Pericardium fibroblast (primary cell): ENCODE measurements around the gene TSPAN16. TPM values are rescaled to one million over a fixed set of nuclear protein-coding genes. Genes with fewer than 3 reads are reported as not detected.

Experiments used
- total RNA-seq: library from RNA; depleted of rRNA; stranded (reverse); fragments of >200 nt; gene quantifications from 2 replicates; pipeline ENCODE4 v1.2.3, GENCODE V29; 2015

The TSPAN16 gene, protein sequence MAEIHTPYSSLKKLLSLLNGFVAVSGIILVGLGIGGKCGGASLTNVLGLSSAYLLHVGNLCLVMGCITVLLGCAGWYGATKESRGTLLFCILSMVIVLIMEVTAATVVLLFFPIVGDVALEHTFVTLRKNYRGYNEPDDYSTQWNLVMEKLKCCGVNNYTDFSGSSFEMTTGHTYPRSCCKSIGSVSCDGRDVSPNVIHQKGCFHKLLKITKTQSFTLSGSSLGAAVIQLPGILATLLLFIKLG
- total RNA-seq = not detected in 2 replicates

DNA sequence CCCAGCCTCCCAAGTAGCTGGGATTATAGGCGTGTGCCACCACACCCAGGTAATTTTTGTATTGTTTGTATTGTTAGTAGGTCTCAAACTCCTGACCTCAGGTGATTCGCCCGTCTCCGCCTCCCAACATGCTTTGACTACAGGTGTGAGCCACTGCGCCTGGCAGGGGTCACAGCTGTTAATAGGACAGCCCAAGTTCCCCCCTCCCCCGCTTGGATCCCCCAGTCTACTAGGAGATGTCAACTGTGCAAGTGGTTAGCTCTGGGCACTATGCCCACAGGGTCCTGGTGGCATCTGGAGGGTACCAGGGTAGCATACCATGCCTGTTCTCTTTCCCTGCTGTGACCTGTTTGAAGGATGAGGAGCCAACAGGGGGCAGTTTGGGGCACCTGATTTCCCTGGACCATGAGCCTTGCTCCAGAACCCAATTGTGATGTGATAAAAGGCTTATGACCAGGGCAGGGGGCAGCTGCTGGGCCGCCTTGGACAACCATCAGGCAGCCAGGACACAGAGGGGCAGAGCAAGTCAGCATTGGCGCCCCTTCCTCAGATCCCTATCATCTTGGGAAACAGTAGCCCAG is at the start of gene TSPAN16:
TSPAN16 (plus strand) TSS at position 496 of the 581 bp plus-strand sequence. CDS start 138 bp downstream, outside the sequence.

DNA sequence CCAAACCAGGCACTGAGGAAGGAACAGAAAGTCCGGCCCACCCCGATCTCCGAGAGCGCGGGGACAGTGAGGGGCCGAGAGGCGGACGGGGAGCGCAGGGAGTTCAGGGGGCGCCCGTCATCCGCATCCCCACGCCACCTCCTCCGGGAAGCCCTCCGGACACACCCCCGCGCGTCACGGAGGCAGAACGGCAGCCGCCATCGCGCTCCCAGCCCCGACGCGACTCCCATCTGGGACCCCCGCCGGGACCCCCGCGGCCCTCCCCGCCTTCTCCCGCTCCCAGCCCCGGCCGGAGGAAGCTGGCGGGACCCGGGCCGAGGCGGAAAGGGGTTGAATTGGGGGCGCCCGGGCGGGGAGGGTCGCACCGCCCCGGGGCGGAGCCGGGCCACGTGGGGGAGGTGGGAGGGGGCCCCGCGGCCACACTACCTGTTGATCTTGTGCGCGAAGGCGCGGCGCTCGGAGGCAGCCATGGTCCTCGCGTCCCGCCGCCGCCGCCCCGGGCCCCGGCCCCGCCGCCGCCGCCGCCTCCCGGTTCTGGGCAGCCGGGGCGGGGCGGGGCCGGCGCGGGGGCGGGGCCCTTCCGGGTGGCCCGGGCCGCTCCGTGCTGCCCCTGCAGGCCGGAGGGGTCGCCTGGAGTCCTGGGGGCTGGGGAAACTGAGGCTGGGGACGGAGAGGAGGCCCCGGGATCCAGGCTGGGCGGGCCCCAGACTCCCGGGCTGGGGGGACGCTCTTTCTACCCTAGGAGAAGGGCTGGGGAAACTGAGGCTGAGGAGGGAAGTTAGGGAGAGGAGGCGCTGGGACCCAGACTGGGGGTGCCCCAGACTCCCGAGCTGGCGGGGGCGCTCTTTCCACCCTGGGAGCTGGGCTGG is 33.8 kb upstream of the TSPAN16 start, which contains the start of gene DOCK6:
DOCK6 (minus strand) TSS at position 554 of the 869 bp plus-strand sequence; CDS start at position 470, 84 bp downstream.

DNA sequence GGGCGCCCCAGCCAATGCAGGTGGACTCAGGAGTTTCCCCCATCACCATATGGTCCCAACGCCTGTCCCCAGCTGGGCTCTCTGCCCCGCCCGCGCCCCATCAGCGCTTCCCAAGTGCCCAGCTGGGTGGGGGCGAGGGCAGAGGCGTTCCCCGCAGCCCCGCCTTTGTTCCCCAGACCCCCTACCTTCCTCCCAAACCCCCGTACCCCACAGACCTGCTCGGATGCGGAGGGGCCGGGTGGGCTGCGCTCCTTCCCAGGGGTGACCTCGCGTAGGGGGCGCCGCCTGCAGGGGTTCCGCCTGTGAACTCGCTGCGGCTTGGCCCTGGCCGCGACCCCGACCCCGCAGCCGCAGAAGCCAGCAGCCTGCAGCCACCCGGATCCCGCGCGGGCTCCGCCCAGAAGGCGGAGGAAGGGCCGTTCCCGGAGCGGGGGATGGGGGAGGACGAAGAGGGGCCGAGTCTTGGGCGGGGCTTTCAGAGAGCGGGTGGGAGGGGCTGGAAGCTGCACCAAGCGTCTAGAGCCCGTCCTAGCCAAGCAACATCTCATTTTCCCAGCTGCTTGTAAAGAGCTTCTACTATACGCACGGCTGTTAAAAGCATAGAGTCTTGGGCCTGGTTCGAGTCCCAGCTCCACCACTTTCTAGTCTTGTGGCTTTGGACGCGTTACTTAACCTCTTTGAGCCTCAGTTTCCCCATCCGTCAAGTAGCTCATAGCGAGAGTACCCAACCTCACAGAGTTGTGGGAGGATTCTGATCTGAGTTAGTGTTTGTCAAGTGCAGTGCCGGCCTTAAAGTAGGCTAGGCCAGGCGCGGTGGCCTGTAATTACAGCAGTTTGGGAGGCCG is 43.5 kb downstream of the TSPAN16 start, which contains the start of gene RAB3D:
RAB3D (minus strand) TSS at position 404 of the 845 bp plus-strand sequence. CDS start 2,258 bp downstream, outside the sequence.

DNA sequence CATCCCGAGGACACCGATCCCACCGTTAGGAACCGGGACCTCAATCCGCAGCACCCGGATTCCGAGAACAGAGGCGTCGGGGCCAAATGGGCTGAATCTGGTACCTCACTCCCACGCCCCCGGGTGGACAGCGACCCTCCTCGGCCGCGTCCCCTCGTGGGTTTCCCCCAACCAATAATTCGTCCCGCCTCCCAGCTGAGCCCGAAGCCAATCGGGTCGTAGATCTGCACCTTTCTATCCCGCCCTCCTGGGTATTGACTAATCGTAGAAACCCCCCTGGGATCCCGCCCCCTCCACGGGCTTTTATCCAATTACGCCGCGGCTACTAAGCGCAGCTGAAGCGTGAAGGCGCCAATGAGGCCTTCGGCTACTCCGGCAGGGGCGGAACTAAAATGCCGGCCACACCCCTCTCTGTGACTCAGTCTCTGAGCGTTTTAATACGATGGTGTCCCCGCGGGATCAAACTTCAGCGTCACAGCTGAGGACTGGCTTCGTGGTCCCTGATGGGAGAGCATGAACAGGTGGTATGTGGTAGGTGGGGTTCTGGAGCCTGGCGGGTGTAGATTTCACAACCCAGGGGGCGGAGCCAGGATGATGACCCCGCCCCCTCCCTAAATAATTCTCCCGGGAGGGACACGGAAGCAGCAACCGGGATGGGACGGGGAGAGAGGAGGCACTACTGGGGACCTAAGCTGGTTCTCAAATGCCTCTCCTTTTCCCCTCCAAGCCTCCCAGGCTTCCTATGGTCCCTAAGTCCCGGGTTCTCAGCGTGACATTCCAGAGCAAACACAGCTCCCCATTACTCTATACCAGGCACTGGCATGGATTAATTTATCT is 50.4 kb downstream of the TSPAN16 start, which contains the start of the genes CCDC159 and TMEM205:
CCDC159 (plus strand) TSS at position 416 of the 837 bp plus-strand sequence; CDS start at position 504, 88 bp downstream.
TMEM205 (minus strand) TSS at position 165 of the 837 bp plus-strand sequence. CDS start 649 bp downstream, outside the sequence.

DNA sequence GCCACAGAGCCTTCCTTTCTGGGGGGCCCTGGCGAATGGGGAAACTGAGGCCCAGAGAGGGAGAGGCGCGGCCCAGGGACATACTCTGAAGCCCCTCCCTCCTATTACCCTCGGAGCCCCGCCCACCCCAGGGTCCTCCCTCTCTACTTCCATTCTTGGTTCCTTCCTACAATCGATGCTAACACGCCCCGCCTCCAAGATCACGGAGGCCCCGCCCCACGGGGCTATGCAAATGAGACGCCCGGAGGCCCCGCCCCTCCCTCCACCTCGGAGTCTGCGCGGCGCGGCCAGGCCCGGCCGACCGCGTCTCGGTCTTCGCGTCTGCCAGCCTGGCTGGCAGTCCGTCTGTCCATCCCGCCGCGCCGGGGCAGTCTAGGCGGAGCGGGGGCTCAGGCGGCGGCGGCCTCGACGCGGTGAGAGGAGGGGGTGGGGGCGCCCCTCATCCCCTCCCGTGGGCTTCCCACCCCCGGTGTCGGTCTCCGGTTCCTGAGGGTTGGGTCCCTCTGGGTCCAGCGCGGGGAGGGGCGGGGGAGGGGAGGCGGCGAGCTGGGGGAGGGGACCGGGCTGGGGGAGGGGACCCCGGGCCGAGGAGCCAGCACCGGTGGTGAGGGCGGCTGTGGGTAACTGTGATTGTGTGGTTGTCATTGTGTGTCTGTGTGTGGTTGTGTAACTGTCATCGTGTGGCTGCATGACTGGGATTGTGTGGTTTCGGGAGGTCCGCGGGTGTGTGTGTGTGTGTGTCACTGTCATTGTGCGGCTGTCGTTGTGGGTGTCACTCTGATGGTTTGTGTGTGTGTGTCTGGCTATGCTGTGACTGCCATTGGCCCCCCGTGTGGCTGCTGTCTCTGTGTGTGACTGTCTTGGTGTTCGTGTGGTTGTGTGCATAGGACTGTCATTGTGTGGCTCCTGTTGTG is 59.5 kb downstream of the TSPAN16 start, which contains the start of gene PLPPR2:
PLPPR2 (plus strand) TSS at position 273 of the 914 bp plus-strand sequence. CDS start 2,242 bp downstream, outside the sequence.

Other genes starting within 250 kb of the TSPAN16 start
- 154 and 281 TPM in 2 replicates for gene LDLR, start 206.7 kb upstream of the TSPAN16 start, total RNA-seq
- 1.5 and 4.3 TPM in 2 replicates for gene SPC24, start 140.4 kb upstream of the TSPAN16 start, total RNA-seq
- 263 and 269 TPM in 2 replicates for gene KANK2, start 98.6 kb upstream of the TSPAN16 start, total RNA-seq
- gene ANGPTL8, start 56.5 kb upstream of the TSPAN16 start, total RNA-seq = 0.43 TPM in 1 of 2 replicates, not detected in the other
- gene DOCK6, start 33.6 kb upstream of the TSPAN16 start, total RNA-seq = 13.5 and 20.3 TPM in 2 replicates
- 9.9 and 14.2 TPM in 2 replicates for gene RAB3D, start 43.5 kb downstream of the TSPAN16 start, total RNA-seq
- 80.3 and 137 TPM in 2 replicates for gene TMEM205, start 50.1 kb downstream of the TSPAN16 start, total RNA-seq
- 10.4 and 23.8 TPM in 2 replicates for gene CCDC159, start 50.4 kb downstream of the TSPAN16 start, total RNA-seq
- gene PLPPR2, start 59.3 kb downstream of the TSPAN16 start, total RNA-seq = 33.5 and 50.5 TPM in 2 replicates
- 1.2 and 3.9 TPM in 2 replicates for gene SWSAP1, start 78.5 kb downstream of the TSPAN16 start, total RNA-seq
- 5.9 and 8.8 TPM in 2 replicates for gene EPOR, start 88.2 kb downstream of the TSPAN16 start, total RNA-seq
- 0.12 TPM in 1 of 2 replicates, not detected in the other for gene RGL3, start 123.2 kb downstream of the TSPAN16 start, total RNA-seq
- 0.09 and 0.23 TPM in 2 replicates for gene ODAD3, start 139.0 kb downstream of the TSPAN16 start, total RNA-seq
- 238 and 256 TPM in 2 replicates for gene PRKCSH, start 139.5 kb downstream of the TSPAN16 start, total RNA-seq
- gene ELAVL3, start 184.9 kb downstream of the TSPAN16 start, total RNA-seq = not detected in 2 replicates
- gene ZNF653, start 209.7 kb downstream of the TSPAN16 start, total RNA-seq = 3.6 and 3.9 TPM in 2 replicates
- gene ECSIT, start 233.0 kb downstream of the TSPAN16 start, total RNA-seq = 39.7 and 61.2 TPM in 2 replicates
- gene CNN1, start 242.7 kb downstream of the TSPAN16 start, total RNA-seq = 12.2 and 33.3 TPM in 2 replicates